HEK293 (cell line): Measurements from ENCODE around the gene DGCR8.

Experiments
- BCL6B ChIP-seq: fragments of 450-650 bp; formaldehyde crosslinking; IDR thresholded peaks from 2 replicates; pipeline ENCODE4 v1.5.1; 2017; ENCODE audit warnings: missing biosample characterization, missing genetic modification characterization
- GFI1B ChIP-seq: fragments of 450-650 bp; formaldehyde crosslinking; IDR thresholded peaks from 2 replicates; pipeline ENCODE4 v1.5.1; 2016; ENCODE audit warnings: missing biosample characterization, missing genetic modification characterization
- HOXD13 ChIP-seq: sonication (generic); formaldehyde crosslinking; IDR thresholded peaks from 2 replicates; pipeline ENCODE4 v1.8.0; 2022; ENCODE audit warnings: missing genetic modification reagents, borderline replicate concordance
- KLF7 ChIP-seq: fragments of 450-650 bp; formaldehyde crosslinking; IDR thresholded peaks from 2 replicates; pipeline ENCODE4 v1.5.1; 2016; ENCODE audit warnings: missing biosample characterization, missing genetic modification characterization, borderline replicate concordance
- PRDM1 ChIP-seq: fragments of 450-650 bp; formaldehyde crosslinking; IDR thresholded peaks from 2 replicates; pipeline ENCODE4; 2016; ENCODE audit warnings: missing biosample characterization, missing genetic modification characterization
- SCRT1 ChIP-seq: fragments of 450-650 bp; formaldehyde crosslinking; IDR thresholded peaks from 2 replicates; pipeline ENCODE4 v1.5.1; 2016; ENCODE audit warnings: missing biosample characterization, missing genetic modification characterization, borderline replicate concordance
- SCRT2 ChIP-seq: fragments of 450-650 bp; formaldehyde crosslinking; IDR thresholded peaks from 2 replicates; pipeline ENCODE4 v1.5.1; 2016; ENCODE audit warnings: missing biosample characterization, missing genetic modification characterization
- ZBTB11 ChIP-seq: fragments of 450-650 bp; formaldehyde crosslinking; conservative IDR thresholded peaks from 2 replicates; pipeline ENCODE4 v1.5.1; 2016; ENCODE audit warnings: low read depth, missing biosample characterization, missing genetic modification characterization
- ZNF148 ChIP-seq: fragments of 450-650 bp; formaldehyde crosslinking; IDR thresholded peaks from 2 replicates; pipeline ENCODE4 v1.5.0; 2017; ENCODE audit warnings: missing biosample characterization, missing genetic modification characterization, borderline replicate concordance
- ZNF169 ChIP-seq: fragments of 450-650 bp; formaldehyde crosslinking; IDR thresholded peaks from 2 replicates; pipeline ENCODE4 v1.5.1; 2016; ENCODE audit warnings: missing biosample characterization, missing genetic modification characterization
- ZNF184 ChIP-seq: fragments of 450-650 bp; IDR thresholded peaks from 2 replicates; pipeline ENCODE4 v1.5.1; 2018; ENCODE audit warnings: missing biosample characterization, mild to moderate bottlenecking, missing genetic modification characterization
- ZNF2 ChIP-seq: fragments of 450-650 bp; formaldehyde crosslinking; IDR thresholded peaks from 2 replicates; pipeline ENCODE4 v1.5.1; 2016; ENCODE audit warnings: missing biosample characterization, missing genetic modification characterization
- ZNF239 ChIP-seq: fragments of 450-650 bp; formaldehyde crosslinking; IDR thresholded peaks from 2 replicates; pipeline ENCODE4 v1.5.1; 2016; ENCODE audit warnings: missing biosample characterization, missing genetic modification characterization
- ZNF302 ChIP-seq: fragments of 450-650 bp; formaldehyde crosslinking; IDR thresholded peaks from 2 replicates; pipeline ENCODE4 v1.5.1; 2016; ENCODE audit warnings: missing biosample characterization, missing genetic modification characterization, low read depth
- ZNF311 ChIP-seq: fragments of 450-650 bp; formaldehyde crosslinking; IDR thresholded peaks from 2 replicates; pipeline ENCODE4 v1.5.1; 2017; ENCODE audit warnings: missing biosample characterization, missing genetic modification characterization, borderline replicate concordance
- ZNF488 ChIP-seq: fragments of 450-650 bp; formaldehyde crosslinking; IDR thresholded peaks from 2 replicates; pipeline ENCODE4 v1.5.1; 2016; ENCODE audit warnings: missing biosample characterization, missing genetic modification characterization
- ZNF514 ChIP-seq: fragments of 450-650 bp; formaldehyde crosslinking; IDR thresholded peaks from 2 replicates; pipeline ENCODE4 v1.5.1; 2016; ENCODE audit warnings: missing biosample characterization, missing genetic modification characterization
- ZNF544 ChIP-seq: fragments of 450-650 bp; formaldehyde crosslinking; IDR thresholded peaks from 2 replicates; pipeline ENCODE4 v1.5.0; 2017; ENCODE audit warnings: missing biosample characterization, missing genetic modification characterization
- ZNF549 ChIP-seq: fragments of 450-650 bp; IDR thresholded peaks from 2 replicates; pipeline ENCODE4 v1.5.1; 2018; ENCODE audit warnings: missing biosample characterization, missing genetic modification characterization, mild to moderate bottlenecking, inconsistent platforms, moderate library complexity
- ZNF639 ChIP-seq: fragments of 450-650 bp; formaldehyde crosslinking; IDR thresholded peaks from 2 replicates; pipeline ENCODE4 v1.5.1; 2016; ENCODE audit warnings: missing biosample characterization, missing genetic modification characterization
- ZNF677 ChIP-seq: fragments of 450-650 bp; IDR thresholded peaks from 2 replicates; pipeline ENCODE4 v1.5.0; 2018; ENCODE audit warnings: missing biosample characterization, mild to moderate bottlenecking, missing genetic modification characterization, moderate library complexity
- ZNF692 ChIP-seq: fragments of 450-650 bp; formaldehyde crosslinking; IDR thresholded peaks from 2 replicates; pipeline ENCODE4 v1.5.1; 2016; ENCODE audit warnings: missing biosample characterization, missing genetic modification characterization
- ZNF704 ChIP-seq: fragments of 450-650 bp; formaldehyde crosslinking; IDR thresholded peaks from 2 replicates; pipeline ENCODE4 v1.5.1; 2016; ENCODE audit warnings: missing biosample characterization, missing genetic modification characterization
- ZNF76 ChIP-seq: fragments of 450-650 bp; formaldehyde crosslinking; IDR thresholded peaks from 2 replicates; pipeline ENCODE4; 2016; ENCODE audit warnings: low read depth, missing biosample characterization, missing genetic modification characterization, borderline replicate concordance
- ZNF785 ChIP-seq: fragments of 450-650 bp; formaldehyde crosslinking; IDR thresholded peaks from 2 replicates; pipeline ENCODE4 v1.5.1; 2016; ENCODE audit warnings: missing biosample characterization, missing genetic modification characterization
- ZSCAN16 ChIP-seq: fragments of 450-650 bp; formaldehyde crosslinking; IDR thresholded peaks from 2 replicates; pipeline ENCODE4 v1.5.1; 2016; ENCODE audit warnings: missing biosample characterization, missing genetic modification characterization
- ZSCAN30 ChIP-seq: fragments of 450-650 bp; IDR thresholded peaks from 2 replicates; pipeline ENCODE4 v1.5.1; 2018; ENCODE audit warnings: missing biosample characterization, mild to moderate bottlenecking, missing genetic modification characterization, moderate library complexity

The DGCR8 gene

GRCh38 chr22:20116951-20117632 lies 37.1 kb downstream of the DGCR8 start, which contains the start of gene TRMT2A (continued):
- TF ChIP-seq ZNF692 (tag by site-specific recombination) (peak; percentile 78), ZNF549 (tag by site-specific recombination) (no peak), PRDM1 (no peak; the same call in 1 of the 2 replicates), ZNF677 (tag by site-specific recombination) (peak; percentile 8; the same call in 1 of the 2 replicates), ZNF514 (tag by site-specific recombination) (no peak), ZNF785 (peak; percentile 22; the same call in 1 of the 2 replicates), ZNF311 (tag by site-specific recombination) (no peak), ZSCAN16 (tag by site-specific recombination) (no peak), ZNF488 (tag by site-specific recombination) (no peak), ZNF148 (tag by site-specific recombination) (peak; percentile 51; the same call in 1 of the 2 replicates), ZNF302 (tag by site-specific recombination) (no peak), SCRT1 (tag by site-specific recombination) (no peak), HOXD13 (no peak), ZNF544 (tag by site-specific recombination) (no peak), BCL6B (tag by site-specific recombination) (no peak), KLF7 (tag by site-specific recombination) (peak; percentile 95), ZNF239 (no peak), ZNF2 (tag by site-specific recombination) (peak; percentile 51; the same call in 1 of the 2 replicates), SCRT2 (no peak), ZNF169 (no peak), ZNF704 (tag by site-specific recombination) (peak; percentile 19; the same call in 1 of the 2 replicates), ZNF76 (peak; percentile 96), ZBTB11 (tag by site-specific recombination) (peak; percentile 87), ZNF184 (peak; percentile 78), ZSCAN30 (tag by site-specific recombination) (peak; percentile 69), ZNF639 (tag by site-specific recombination) (peak; percentile 81), GFI1B (tag by site-specific recombination) (no peak)
